DND-41 (cell line): ENCODE data around the gene DFFB.

Source experiments
- ATAC-seq: fragments of 200-7000 bp; cut with Tn5 transposase; 3 replicates; pipeline ENCODE4 v1.9.1; 2021; ENCODE audit warnings: low read depth; ENCODE audit not compliant: insufficient read depth
- DNase-seq: peaks from one replicate; pipeline ENCODE4 v3.0.0-alpha.2; 2020
- H2AFZ ChIP-seq: 2 replicates; pipeline ENCODE4 v1.6.0; 2012; ENCODE audit warnings: low read depth, low read length
- H3K27ac ChIP-seq: 2 replicates; pipeline ENCODE4 v1.5.1; 2012; ENCODE audit warnings: low read length, inconsistent platforms
- H3K27me3 ChIP-seq: fragments of 200-600 bp; sonication (generic); 2 replicates; pipeline ENCODE4 v1.6.0; 2012; ENCODE audit warnings: low read length, mild to moderate bottlenecking, inconsistent platforms; ENCODE audit not compliant: insufficient read depth, poor library complexity
- H3K36me3 ChIP-seq: 2 replicates; pipeline ENCODE4 v1.5.1; 2012; ENCODE audit warnings: low read length, inconsistent platforms; ENCODE audit not compliant: insufficient read depth
- H3K4me1 ChIP-seq: 2 replicates; pipeline ENCODE4 v1.5.1; 2012; ENCODE audit warnings: mild to moderate bottlenecking, low read length; ENCODE audit not compliant: insufficient read depth
- H3K4me2 ChIP-seq: 2 replicates; pipeline ENCODE4 v1.6.0; 2012; ENCODE audit warnings: mild to moderate bottlenecking, moderate library complexity, low read length, inconsistent platforms; ENCODE audit not compliant: insufficient read depth
- H3K4me3 ChIP-seq, 2 experiments: fragments of 200-600 bp in 1 of 2; shearing (Covaris generic) in 1 of 2; 2 replicates each; pipeline ENCODE4 v1.5.1; 2012 to 2016; ENCODE audit warnings: inconsistent platforms in 2 of 2, low read length in 2 of 2, mild to moderate bottlenecking in 2 of 2, low read depth in 1 of 2, moderate library complexity in 1 of 2
- H3K79me2 ChIP-seq: 2 replicates; pipeline ENCODE4 v1.6.0; 2012; ENCODE audit warnings: low read length, inconsistent platforms; ENCODE audit not compliant: insufficient read depth
- H3K9ac ChIP-seq: 2 replicates; pipeline ENCODE4 v1.6.0; 2012; ENCODE audit warnings: low read depth, mild to moderate bottlenecking, inconsistent platforms, low read length, moderate library complexity
- H3K9me3 ChIP-seq: 2 replicates; pipeline ENCODE4 v1.5.1; 2012; ENCODE audit warnings: low read length, moderate library complexity, mild to moderate bottlenecking, inconsistent platforms; ENCODE audit not compliant: insufficient read depth, severe bottlenecking
- H4K20me1 ChIP-seq: 2 replicates; pipeline ENCODE4 v1.6.0; 2012; ENCODE audit warnings: low read length; ENCODE audit not compliant: insufficient read depth
- CTCF ChIP-seq: IDR thresholded peaks from 2 replicates; pipeline ENCODE4 v1.5.1; 2012; ENCODE audit warnings: borderline replicate concordance, low read length, moderate library complexity, mild to moderate bottlenecking; ENCODE audit not compliant: poor library complexity, severe bottlenecking; ENCODE audit errors: extremely low read depth
- EZH2 ChIP-seq: IDR thresholded peaks from 3 replicates; pipeline ENCODE4 v1.6.1; 2012; ENCODE audit warnings: borderline replicate concordance, low read depth, mild to moderate bottlenecking, moderate library complexity, low read length, inconsistent platforms; ENCODE audit not compliant: severe bottlenecking

DFFB gene

GRCh38 chr1:3827813-3828307, 29.4 kb upstream of the DFFB start:
- Histone ChIP-seq H3K27me3 (no peaks in the 10 kb centered on the region), H3K9ac (no peak overlapping the region), H3K27ac (no peak overlapping the region), H3K4me3 (no peak overlapping the region), H3K4me2 (no peak overlapping the region), H3K9me3 (no peaks in the 10 kb centered on the region), H3K4me1 (no peaks in the 10 kb centered on the region), H4K20me1 (no peaks in the 10 kb centered on the region), H3K36me3 (peaks cover 74% of the 10 kb centered on the region), H3K79me2 (no peaks in the 10 kb centered on the region), H2AFZ (no peak overlapping the region)
- no peak for TF ChIP-seq EZH2
- DNase-seq: no peak
- ATAC-seq: no peak

GRCh38 chr1:3828391-3828790, 28.9 kb upstream of the DFFB start:
- ATAC-seq: no peak
- no peak for TF ChIP-seq EZH2
- TF ChIP-seq CTCF: no peak
- Histone ChIP-seq H3K9me3 (no peaks in the 10 kb centered on the region), H3K27me3 (no peaks in the 10 kb centered on the region), H3K4me2 (no peak overlapping the region), H3K4me3 (no peak overlapping the region), H3K9ac (no peak overlapping the region), H3K36me3 (peaks cover 69% of the 10 kb centered on the region), H4K20me1 (no peaks in the 10 kb centered on the region), H3K27ac (no peak overlapping the region), H3K79me2 (no peaks in the 10 kb centered on the region), H3K4me1 (no peaks in the 10 kb centered on the region), H2AFZ (no peak overlapping the region)
- DNase-seq: no peak

- H3K9ac ChIP-seq: no peak overlapping the region
- H3K36me3 ChIP-seq: peaks cover 67% of the 10 kb centered on the region
- H2AFZ ChIP-seq: no peak overlapping the region
- DNase-seq (no peak), ATAC-seq (no peak)
- no peak overlapping the region for H3K27ac ChIP-seq
- no peaks in the 10 kb centered on the region for H3K79me2 ChIP-seq
- no peaks in the 10 kb centered on the region for H3K9me3 ChIP-seq
- no peaks in the 10 kb centered on the region for H3K27me3 ChIP-seq
- no peaks in the 10 kb centered on the region for H4K20me1 ChIP-seq
- H3K4me2 ChIP-seq: no peak overlapping the region
- TF ChIP-seq CTCF (no peak), EZH2 (no peak)
- no peaks in the 10 kb centered on the region for H3K4me1 ChIP-seq
- no peak overlapping the region for H3K4me3 ChIP-seq
Observed at GRCh38 chr1:3831689-3832088, 25.6 kb upstream of the DFFB start.

- no peaks in the 10 kb centered on the region for H3K79me2 ChIP-seq
- H3K9ac ChIP-seq: no peak overlapping the region
- H3K4me1 ChIP-seq: no peaks in the 10 kb centered on the region
- ATAC-seq: no peak
- H3K4me3 ChIP-seq: no peak overlapping the region
- no peaks in the 10 kb centered on the region for H3K9me3 ChIP-seq
- no peak overlapping the region for H3K27ac ChIP-seq
- H4K20me1 ChIP-seq: no peaks in the 10 kb centered on the region
- no peaks in the 10 kb centered on the region for H3K27me3 ChIP-seq
- H2AFZ ChIP-seq: no peak overlapping the region
- peaks cover 68% of the 10 kb centered on the region for H3K36me3 ChIP-seq
- no peak for DNase-seq
- H3K4me2 ChIP-seq: no peak overlapping the region
- TF ChIP-seq CTCF (no peak), EZH2 (no peak)
Observed at GRCh38 chr1:3834701-3835100, 22.6 kb upstream of the DFFB start.
